Transverse colon (tissue), 4 donors: ENCODE data around the gene TTC23.

ENCODE experiments used
- EP300 ChIP-seq: sonication (generic); formaldehyde crosslinking; IDR thresholded peaks from one replicate; pipeline ENCODE4 v1.6.1; 2017; ENCODE audit warnings: antibody characterized with exemption, low read depth
- POLR2A ChIP-seq: fragments of 450-650 bp; IDR thresholded peaks from one replicate; pipeline ENCODE4 v1.6.1; 2016; ENCODE audit warnings: antibody characterized with exemption, mild to moderate bottlenecking, moderate library complexity
- POLR2AphosphoS5 ChIP-seq, 3 donors: sonication (generic); formaldehyde crosslinking; IDR thresholded peaks; one replicate each; pipeline ENCODE4 v1.6.1; 2016; ENCODE audit warnings: antibody characterized with exemption in 3 of 3
- TF ChIP-seq, protein P1 (sequence below), 5 experiments: fragments of 200-600 bp in 3 of 5; fragments of 450-650 bp in 2 of 5; sonication (generic) in 3 of 5; IDR thresholded peaks; 1 replicate in 2 of 5; 2 replicates in 3 of 5; pipeline ENCODE4 v1.5.1; 2016 to 2017; ENCODE audit warnings: antibody characterized with exemption in 5 of 5, inconsistent platforms in 3 of 5, mild to moderate bottlenecking in 2 of 5, moderate library complexity in 1 of 5

DNA sequence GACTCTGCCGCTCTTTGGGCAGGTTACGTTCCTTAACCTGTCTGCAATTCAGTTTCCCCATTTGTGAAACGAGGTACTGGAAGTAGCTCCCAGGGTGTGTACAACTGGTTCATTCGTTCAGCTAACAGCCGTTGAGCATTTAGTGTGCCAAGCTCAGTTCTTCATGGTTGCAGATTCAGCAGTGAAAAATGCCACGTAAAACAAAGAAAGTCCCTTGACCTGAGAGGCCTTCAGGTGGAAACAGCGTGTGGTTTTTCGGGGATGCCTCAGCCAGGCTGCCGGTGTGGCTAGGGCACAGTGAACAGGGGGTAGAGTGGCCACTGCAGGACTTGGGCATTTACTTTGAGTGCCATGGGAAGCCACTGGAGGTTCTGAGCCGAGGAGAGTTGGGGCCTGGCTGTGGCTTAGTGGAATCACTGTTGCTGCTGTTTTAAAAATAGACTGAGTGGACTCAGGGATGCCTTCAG lies 139.8 kb downstream of the TTC23 start:
- TF ChIP-seq, protein P1, sequence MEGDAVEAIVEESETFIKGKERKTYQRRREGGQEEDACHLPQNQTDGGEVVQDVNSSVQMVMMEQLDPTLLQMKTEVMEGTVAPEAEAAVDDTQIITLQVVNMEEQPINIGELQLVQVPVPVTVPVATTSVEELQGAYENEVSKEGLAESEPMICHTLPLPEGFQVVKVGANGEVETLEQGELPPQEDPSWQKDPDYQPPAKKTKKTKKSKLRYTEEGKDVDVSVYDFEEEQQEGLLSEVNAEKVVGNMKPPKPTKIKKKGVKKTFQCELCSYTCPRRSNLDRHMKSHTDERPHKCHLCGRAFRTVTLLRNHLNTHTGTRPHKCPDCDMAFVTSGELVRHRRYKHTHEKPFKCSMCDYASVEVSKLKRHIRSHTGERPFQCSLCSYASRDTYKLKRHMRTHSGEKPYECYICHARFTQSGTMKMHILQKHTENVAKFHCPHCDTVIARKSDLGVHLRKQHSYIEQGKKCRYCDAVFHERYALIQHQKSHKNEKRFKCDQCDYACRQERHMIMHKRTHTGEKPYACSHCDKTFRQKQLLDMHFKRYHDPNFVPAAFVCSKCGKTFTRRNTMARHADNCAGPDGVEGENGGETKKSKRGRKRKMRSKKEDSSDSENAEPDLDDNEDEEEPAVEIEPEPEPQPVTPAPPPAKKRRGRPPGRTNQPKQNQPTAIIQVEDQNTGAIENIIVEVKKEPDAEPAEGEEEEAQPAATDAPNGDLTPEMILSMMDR (IDR thresholded peaks at IDR 0.05): no peak
- TF ChIP-seq POLR2A (no peak), POLR2AphosphoS5 (IDR thresholded peaks at IDR 0.05) (peak in 1 of 3 donors; percentile 13), EP300 (no peak)
